ENCODE measurements around the gene SPEG. TPM values are rescaled to one million over a fixed set of nuclear protein-coding genes. Genes with fewer than 3 reads are reported as not detected.

Gene SPEG
- total and polyA plus RNA-seq, 2 of the 13 experiments (the other 11 are each of a cell fraction or from before 2014, with no cell fraction given), result 0.18 to 0.24 TPM

- TF ChIP-seq ZNF280B (CRISPR knock-in tag; IDR thresholded peaks at IDR 0.05; ENCODE audit: borderline replicate concordance) (no peak), ZFP36 (IDR thresholded peaks at IDR 0.05; ENCODE audit: borderline replicate concordance, low read depth, low read length, partially characterized antibody) (peak; percentile 15), ZFP62 (CRISPR knock-in tag; IDR thresholded peaks at IDR 0.05) (no peak), ZIK1 (CRISPR knock-in tag; IDR thresholded peaks at IDR 0.05; ENCODE audit: borderline replicate concordance, low read depth) (no peak), ZNF274 (CRISPR knock-in tag; IDR thresholded peaks at IDR 0.05) (no peak), ZNF3 (CRISPR knock-in tag; IDR thresholded peaks at IDR 0.05) (no peak), ZNF790 (CRISPR knock-in tag; IDR thresholded peaks at IDR 0.05; ENCODE audit: borderline replicate concordance) (no peak), ZNF138 (CRISPR knock-in tag; IDR thresholded peaks at IDR 0.05; ENCODE audit: low read depth) (no peak), PCBP2 (optimal IDR thresholded peaks at IDR 0.05; ENCODE audit: low read depth, low read length, poor library complexity, severe bottlenecking) (peak; percentile 7), AKAP8 (CRISPR knock-in tag; IDR thresholded peaks at IDR 0.05) (peak; percentile 76; the same call in 1 of the 2 replicates), HNF4G (IDR thresholded peaks at IDR 0.05; ENCODE audit: borderline replicate concordance, low read depth, low read length) (peak; percentile 18; the same call in 1 of the 2 replicates), HNF4G (CRISPR knock-in tag; IDR thresholded peaks at IDR 0.05; ENCODE audit: borderline replicate concordance, low read depth) (no peak), HINFP (CRISPR knock-in tag; IDR thresholded peaks at IDR 0.05; ENCODE audit: low read depth) (no peak), PCBP1 (IDR thresholded peaks at IDR 0.05; ENCODE audit: borderline replicate concordance, low read depth, low read length) (no peak), SIX4 (CRISPR knock-in tag; IDR thresholded peaks at IDR 0.05) (no peak), ZNF281 (CRISPR knock-in tag; IDR thresholded peaks at IDR 0.05; ENCODE audit: borderline replicate concordance) (peak; percentile 20; the same call in 1 of the 2 replicates), ZNF570 (CRISPR knock-in tag; IDR thresholded peaks at IDR 0.05; ENCODE audit: borderline replicate concordance) (no peak), ZNF572 (CRISPR knock-in tag; IDR thresholded peaks at IDR 0.05) (no peak), THAP9 (CRISPR knock-in tag; IDR thresholded peaks at IDR 0.05; ENCODE audit: borderline replicate concordance) (no peak), KAT7 (CRISPR knock-in tag; IDR thresholded peaks at IDR 0.05; ENCODE audit: borderline replicate concordance) (no peak)
Measured at GRCh38 chr2:219509780-219510511, 75.3 kb downstream of the SPEG start (continued).
